ENCODE measurements around the gene BIRC2.

GRCh38 chr11:102325088-102325487, 21.9 kb upstream of the BIRC2 start:
- TF ChIP-seq ZNF221 (tag by site-specific recombination; IDR thresholded peaks at IDR 0.05; ENCODE audit: borderline replicate concordance) (no peak), CTCF (tag by site-specific recombination; IDR thresholded peaks at IDR 0.05) (no peak), ZNF18 (tag by site-specific recombination; IDR thresholded peaks at IDR 0.05) (no peak)
